ENCODE data around the gene DCAF7.

DCAF7 gene

DNA sequence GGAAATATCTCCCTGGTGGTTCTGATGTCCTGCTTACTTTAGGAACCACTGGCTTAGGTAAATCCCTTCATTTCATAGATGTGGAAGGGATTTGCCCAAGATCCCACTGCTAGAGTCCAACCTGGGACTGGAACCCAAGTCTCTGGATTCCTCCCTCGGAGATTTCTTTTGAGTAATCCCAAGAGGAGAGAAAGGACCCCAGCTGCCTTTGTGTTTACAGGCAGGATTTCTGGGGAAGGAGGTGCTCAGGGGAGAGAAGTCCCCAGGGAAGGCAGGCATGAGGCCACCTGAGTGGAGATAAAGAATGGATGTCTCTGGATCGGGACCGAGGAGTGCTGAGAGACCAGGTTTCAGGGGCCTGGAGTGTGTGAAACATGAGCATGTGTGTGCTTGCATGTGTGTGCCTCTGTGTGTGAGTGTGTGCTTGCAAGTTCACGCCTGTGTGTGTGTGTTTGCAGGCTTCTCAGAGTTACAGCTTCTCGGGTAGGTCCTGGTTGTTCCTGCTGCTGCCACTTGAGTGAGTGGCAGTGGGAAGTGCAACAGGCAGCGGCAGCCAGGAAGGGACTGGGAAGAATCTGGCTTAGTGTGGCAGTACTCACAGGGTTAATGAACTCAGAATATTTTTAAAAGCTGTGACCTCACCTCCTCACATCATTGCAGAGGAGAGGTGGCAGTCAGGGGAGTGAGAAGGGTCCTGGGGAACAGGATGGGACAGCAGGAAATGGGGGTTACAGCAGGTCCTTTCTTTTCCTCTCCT lies 24.9 kb upstream of the DCAF7 start:
- peak; percentile 1 for DNase-seq

DNA sequence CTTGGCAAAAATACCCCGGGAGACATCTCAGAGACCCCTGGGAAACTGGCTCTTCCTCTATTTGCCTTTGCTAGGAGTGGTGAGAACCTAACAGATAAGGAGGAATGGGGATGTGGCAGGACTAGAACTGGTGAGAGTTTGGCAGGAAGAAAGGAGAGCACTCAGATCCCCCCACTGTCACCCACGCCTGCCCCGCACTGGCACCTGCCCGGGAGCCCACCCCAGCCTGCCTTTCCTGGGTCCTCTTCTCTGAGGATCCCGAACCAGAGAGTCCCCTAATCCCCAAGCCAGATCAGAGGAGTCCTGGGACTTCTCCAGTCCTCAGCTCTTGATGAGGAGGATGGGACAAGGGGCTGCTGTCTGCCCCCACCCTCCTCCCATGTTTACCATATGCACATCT lies 23.4 kb upstream of the DCAF7 start:
- no peak for DNase-seq

DNA sequence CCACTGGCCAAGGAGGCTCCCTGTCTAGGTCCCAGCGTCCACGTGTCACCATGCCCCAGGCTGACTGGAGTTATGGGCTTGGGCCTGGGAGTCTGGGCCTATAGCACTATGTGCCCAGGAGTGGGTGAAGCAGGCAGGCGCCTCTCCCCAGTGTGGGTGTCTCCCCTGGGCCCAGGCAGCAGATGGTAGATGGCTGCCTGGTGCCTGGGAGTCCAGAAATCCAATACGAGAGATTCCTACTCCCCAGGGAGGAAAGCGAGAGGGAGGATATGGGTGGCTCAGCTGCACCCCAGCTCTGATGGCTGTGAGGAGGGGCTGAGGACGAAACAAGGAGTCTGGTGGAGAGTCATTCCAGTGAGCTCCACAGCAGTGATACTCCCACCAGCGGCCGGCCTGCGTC lies 22.1 kb upstream of the DCAF7 start:
- DNase-seq, result no peak

DNA sequence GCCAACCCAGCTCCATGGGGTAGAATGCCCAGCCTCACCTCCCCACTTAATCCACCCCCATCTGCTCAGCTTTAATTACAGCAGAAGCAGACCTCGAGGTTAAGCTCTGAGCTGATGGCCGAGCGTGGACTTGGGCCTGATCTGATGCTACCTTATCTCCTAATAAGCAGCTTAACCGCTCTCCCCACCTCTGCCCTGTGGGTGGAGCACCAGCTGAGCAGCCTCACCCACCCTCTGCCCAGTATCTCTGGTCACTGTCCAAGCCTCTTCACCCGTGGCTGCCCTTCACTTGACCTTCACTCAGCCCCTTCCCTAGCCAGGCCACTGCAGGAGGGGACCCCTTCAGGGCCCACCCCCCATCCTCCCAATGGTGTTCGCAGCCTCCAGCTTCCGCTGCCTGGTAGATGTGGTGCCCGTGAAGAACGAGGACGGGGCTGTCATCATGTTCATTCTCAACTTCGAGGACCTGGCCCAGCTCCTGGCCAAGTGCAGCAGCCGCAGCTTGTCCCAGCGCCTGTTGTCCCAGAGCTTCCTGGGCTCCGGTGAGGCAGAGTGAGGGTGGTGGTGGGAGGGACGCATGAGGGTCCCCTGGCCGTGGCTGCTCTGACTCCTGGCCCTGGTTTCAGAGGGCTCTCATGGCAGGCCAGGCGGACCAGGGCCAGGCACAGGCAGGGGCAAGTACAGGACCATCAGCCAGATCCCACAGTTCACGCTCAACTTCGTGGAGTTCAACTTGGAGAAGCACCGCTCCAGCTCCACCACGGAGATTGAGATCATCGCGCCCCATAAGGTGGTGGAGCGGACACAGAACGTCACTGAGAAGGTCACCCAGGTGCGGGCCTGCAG lies 20.3 kb upstream of the DCAF7 start:
- DNase-seq, result no peak

DNA sequence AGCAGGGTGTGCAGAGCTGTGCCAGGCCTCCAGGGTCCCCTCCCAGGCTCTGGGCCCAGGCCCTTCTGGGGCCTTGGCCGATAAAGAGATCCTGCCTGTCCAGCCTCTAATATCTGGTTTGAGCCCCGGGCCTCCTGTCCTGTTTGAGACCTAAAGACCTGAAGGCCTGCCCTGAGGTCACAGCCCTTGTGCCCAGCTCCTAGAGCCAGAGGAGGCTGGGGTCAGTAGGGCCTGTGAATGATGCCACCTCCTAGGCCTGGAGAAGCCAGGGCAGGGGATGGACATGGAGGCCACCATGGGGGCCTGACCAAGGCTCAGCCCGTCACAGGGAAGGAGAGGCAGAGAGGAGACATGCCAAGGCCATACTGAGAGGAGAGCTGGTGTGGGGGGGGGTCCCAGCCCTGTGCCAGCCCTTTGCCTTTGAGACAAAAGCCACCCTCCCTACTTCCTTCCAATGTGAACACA lies 19.7 kb upstream of the DCAF7 start:
- DNase-seq, result no peak

DNA sequence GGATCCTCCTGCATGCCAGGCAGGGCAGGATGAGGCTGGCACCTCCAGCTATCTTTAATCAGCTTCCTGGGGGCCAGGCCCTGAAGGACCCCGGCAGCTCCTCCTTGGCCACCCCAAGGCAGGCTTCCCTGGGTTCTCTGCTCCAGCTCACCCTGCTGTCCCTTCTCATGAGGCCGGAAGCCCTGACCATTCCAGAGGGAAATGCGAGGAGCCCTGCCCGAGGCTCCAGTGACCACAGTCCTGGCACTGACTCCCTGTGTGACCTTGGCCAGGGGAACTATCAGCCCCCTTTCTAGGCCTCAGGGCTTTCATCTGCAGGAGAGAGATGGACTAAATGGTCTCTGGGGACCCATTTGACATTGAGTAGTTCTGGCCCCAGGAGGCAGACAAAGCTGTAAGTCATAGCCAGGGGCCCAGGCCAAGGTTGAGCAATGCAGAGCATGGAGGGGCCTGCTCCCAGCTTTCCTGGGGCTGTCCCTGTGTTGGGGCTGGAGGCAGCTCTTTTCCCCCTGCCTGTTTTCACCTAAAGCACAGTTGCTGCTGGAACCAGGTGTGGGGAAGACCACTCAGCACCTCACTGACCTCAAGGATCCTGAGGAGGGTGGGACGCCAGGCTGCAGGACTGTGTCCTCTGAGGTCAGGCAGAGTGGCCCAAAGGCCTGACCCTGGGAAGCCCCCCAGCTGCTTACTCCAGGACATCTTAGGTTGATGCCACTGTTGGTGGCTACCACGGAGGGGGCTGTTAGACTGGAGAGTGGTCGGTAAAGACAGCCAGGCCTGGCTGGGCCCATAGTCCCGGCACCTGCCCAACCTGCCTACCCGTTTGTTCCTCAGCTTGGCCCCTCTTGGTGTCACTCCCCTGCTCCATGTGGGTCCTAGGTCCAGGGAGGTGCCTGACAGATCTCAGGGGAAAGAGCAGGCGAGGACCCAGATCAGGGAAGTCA lies 19.0 kb upstream of the DCAF7 start:
- DNase-seq, result no peak

DNA sequence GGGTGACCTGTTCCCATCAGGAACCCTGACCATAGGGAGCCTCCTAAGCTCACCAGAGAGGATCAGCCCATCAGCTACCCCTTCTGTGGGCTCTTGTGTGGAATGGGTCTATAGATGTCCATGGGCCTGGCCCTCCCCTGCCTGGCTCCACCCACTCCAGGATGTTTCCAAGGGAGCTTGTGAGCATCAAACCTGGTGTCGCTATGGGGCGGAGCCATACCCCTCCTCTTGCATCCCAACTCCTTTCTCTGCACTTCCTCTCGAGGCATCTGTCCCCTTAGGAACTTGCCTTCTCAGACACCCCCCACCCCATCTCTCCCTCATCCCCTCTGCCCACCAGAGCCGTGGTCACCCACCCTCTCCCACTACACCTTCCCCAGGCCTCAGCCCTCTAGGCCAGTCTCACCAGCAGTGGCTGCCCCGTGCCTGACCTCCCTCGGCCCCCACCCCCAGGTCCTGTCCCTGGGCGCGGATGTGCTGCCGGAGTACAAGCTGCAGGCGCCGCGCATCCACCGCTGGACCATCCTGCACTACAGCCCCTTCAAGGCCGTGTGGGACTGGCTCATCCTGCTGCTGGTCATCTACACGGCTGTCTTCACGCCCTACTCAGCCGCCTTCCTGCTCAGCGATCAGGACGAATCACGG lies 16.7 kb upstream of the DCAF7 start:
- DNase-seq, result no peak

DNA sequence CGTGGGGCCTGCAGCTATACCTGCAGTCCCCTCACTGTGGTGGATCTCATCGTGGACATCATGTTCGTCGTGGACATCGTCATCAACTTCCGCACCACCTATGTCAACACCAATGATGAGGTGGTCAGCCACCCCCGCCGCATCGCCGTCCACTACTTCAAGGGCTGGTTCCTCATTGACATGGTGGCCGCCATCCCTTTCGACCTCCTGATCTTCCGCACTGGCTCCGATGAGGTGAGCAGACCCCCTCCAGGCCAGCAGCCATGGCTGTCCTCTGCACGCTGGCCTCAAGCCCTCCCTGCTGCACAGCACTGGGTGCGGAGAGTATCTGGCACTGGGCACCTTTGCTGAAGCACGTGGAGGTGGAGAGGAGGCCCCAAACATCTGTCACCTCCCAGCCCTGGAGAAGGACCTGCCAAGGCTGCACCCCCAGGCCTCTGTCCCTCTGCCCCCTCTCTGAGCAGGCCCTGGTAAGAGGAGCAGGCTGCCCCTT lies 16.2 kb upstream of the DCAF7 start:
- no peak for DNase-seq

DNA sequence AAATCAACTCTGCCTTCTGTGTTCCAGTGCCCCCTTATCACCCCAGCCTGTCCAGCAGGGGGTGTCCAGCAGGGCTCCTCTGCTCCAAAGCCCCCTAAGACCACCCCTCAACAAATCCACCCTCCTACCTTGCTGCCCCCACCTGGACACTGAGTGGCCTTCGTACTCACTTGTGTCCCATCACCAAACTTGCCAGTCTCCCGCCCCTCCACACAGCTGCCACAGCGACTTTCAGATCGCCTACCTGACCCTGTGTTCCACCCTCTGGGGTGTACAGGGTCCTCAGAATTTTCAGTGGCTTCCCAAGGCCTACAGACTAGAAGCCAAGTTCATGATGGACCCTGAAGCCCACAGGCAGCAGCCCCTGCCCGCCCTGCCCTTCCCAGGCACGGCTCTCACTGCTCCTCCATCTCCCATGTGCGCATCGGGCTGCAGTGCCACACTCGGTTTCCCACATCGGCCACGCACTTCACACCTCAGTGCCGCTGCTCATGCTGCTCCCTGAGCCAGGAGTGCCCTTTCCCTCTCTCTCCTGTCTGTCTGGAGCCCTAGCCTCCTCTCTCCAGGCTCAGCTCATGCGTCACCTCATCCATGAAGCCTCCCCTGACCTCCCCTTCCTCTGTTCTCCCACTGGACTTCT lies 15.3 kb upstream of the DCAF7 start:
- no peak for DNase-seq

DNA sequence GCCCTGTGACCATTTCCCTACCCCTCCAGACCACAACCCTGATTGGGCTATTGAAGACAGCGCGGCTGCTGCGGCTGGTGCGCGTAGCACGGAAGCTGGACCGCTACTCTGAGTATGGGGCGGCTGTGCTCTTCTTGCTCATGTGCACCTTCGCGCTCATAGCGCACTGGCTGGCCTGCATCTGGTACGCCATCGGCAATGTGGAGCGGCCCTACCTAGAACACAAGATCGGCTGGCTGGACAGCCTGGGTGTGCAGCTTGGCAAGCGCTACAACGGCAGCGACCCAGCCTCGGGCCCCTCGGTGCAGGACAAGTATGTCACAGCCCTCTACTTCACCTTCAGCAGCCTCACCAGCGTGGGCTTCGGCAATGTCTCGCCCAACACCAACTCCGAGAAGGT lies 14.6 kb upstream of the DCAF7 start:
- DNase-seq, result no peak

DNA sequence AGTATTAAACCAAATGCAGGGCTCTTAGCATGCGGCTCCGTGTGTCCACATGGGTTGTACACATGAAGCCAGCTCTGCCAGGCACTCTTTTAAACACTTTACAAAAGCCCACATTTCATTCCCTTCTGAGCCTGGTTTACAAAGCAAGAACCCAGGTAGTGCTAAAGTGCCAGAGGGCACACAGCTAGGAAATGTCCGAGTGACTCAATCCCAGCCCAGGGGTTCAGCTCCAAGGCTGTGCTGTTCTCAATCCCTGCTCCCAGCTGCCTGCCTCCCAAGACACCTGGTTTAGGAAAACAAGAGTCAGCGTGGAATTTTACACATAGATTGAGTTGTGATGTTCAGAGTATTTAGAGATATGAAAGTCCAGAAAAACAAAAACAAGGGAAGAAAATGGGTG lies 13.3 kb upstream of the DCAF7 start:
- no peak for DNase-seq

DNA sequence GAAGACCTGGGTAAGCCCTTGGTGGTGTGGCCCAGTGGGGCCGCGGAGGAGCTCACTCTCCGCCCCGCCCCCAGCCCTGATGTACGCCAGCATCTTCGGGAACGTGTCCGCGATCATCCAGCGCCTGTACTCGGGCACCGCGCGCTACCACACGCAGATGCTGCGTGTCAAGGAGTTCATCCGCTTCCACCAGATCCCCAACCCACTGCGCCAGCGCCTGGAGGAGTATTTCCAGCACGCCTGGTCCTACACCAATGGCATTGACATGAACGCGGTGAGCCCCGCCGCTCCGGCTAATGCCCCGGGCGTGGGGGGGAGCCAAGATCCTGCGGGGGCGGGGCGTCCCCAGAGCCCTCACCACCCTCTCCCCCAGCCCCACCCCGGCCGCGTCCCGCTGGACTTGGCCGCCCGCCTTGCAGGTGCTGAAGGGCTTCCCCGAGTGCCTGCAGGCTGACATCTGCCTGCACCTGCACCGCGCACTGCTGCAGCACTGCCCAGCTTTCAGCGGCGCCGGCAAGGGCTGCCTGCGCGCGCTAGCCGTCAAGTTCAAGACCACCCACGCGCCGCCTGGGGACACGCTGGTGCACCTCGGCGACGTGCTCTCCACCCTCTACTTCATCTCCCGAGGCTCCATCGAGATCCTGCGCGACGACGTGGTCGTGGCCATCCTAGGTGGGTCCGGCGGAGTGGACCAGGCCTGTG lies 12.1 kb upstream of the DCAF7 start:
- DNase-seq, result no peak

DNA sequence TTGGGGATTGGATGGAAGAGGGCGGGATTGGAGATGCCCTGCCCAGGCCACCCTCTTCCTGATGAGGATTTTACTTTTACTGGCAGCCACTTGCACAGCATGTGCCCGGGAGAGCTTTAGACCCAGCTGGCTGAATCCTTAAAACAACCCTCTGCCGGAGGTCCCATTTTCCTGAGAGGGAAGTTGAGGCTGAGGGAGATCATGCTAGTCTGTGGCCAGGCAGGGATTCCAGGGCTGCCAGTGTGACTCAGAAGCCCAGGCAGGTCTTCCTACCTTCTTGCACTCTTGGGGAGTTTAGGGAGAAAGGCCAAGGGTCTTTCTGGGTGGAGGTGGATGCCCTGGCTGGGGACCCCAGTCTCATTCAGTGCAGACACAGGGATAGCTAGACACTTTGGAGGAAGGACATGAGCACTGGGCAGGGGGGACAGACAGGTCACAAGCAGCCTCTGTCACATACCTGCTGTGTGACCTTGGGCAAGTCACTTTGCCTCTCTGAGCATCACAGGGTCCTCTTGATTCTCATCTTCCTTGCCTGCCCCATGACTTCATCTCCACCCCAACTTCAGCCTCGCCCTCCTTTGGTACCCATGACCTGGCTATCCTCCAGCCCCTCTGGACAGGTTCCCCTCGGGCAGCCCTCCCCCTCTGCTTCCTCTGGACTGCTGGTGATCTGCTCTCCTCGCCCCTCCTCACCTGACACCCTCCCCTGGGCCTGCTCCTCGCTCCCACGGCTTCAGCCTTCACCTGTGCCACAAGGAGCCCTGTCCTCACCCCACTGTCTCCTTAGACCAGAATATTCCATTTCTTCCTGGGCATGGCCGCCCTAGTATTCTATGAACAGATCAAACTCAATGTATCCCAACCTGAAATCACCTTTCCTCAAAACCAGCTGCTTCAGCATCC lies 11.3 kb upstream of the DCAF7 start:
- no peak for DNase-seq

DNA sequence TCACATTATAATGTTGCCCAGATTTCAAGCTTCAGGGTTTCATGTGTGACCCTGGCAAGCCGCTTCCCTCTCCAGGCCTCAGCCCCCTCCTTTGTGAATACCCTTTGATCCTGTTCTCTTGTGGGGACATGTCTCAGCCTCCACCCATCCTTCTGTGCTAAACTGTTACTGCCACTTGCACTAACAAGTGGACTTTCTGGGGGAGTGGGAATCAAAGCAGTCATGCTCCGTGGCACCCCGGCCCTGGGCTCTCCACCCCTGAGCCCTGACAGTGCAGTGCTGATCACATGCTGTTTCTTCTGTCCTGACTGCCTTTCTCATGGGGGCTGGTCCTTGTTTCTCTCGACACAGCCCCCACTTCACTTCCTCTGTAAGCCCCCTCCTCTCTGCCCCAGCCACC lies 9.7 kb upstream of the DCAF7 start:
- DNase-seq, result no peak

DNA sequence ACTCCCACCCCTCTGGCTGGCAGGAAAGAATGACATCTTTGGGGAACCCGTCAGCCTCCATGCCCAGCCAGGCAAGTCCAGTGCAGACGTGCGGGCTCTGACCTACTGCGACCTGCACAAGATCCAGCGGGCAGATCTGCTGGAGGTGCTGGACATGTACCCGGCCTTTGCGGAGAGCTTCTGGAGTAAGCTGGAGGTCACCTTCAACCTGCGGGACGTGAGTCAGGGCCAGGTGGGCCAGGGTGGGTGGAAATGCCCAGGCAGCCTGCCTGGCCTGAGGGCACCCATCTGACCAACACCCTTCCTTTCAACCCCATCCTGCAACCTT lies 8.1 kb upstream of the DCAF7 start:
- no peak for DNase-seq

DNA sequence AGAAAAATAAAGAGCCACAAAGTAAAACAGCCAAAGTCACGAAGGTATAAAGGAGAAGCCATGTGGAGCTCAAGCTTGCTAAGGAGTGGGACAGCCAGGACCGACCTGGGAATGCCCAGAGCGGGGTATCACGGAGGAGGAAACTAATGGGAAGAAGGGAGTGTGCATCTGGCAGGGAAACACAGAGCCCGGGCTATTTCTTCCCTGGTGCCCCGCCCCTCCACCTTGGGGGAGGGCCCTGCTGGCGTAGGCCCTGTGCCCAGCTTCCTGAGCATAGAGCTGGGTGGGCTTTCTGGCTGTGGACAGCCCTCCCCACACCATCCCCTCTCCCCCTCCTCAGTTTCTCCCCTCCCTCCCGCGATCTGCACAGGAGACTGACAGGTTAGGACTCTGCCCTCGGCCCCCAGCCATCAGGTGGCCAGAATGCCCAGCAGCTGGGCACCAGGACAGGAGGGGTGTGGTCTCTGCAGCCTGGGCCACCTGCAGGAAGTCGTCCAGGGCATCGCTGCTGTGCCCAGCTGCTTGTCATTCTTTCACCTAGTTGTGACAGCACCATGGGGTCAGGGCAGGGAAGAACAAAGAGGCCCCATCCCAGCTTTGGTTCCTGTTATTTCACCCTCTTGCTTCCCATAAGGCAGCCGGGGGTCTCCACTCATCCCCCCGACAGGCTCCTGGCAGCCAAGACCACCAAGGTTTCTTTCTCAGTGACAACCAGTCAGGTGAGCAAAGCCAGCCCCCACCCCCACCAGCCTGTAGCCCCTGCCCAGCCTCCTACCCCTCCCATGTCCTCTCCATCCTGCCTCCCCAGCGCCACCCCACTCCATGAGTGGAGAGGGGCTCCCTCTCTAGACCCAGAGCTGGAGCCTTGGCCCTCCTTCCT lies 7.1 kb upstream of the DCAF7 start:
- DNase-seq, result no peak

DNA sequence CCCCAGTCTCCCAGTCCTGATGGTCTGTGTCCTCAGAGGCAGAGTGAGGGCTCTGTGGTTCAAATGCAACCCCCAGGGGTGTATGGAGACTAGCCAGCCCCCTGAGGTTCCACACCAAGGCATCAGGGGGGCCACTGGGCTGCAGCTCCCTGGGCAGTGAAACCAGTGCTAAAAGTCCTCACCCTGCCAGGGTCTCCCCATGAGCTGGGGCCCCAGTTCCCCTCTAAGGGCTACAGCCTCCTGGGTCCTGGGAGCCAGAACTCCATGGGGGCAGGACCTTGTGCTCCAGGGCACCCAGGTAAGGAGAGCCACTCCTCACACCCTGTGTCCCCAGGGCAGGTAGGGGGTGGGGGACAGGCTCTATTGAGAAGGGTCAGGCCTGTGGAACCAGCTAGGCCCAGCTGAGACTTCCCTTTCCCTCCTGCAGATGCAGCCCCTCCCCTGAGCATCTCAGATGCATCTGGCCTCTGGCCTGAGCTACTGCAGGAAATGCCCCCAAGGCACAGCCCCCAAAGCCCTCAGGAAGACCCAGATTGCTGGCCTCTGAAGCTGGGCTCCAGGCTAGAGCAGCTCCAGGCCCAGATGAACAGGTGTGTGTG lies 6.4 kb upstream of the DCAF7 start:
- DNase-seq, result no peak

DNA sequence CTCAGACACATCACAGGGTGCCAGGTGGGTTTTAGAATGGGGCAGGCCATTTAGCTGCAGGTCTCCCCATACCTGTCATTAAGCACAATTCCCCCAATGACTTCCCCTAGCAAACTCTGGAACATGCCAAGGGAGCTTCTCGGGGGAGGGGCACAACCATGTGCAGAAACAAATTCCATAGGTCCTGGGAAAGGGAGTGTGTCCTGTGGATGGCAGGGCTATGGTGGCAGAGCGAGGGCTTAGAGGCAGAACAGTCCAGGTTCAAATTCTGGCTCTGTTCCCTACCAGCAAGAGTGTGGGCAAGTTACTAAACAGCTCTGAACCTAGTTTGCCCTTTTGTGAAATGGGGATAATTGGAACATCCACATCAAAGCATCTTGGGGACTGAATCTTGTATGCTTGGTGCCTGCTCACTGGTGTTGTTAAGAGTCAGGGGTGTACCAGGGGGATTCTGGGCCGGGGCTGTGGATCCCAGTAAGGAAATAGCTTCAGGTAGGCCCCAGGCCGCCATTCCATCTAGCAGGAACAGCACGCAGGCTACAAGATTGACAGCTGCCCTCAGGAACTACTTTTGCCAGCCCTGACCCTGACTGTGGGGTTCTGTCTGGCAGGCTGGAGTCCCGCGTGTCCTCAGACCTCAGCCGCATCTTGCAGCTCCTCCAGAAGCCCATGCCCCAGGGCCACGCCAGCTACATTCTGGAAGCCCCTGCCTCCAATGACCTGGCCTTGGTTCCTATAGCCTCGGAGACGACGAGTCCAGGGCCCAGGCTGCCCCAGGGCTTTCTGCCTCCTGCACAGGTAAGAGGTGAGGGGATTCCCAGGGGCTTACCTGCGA lies 5.6 kb upstream of the DCAF7 start:
- DNase-seq, result no peak
